ENCODE data around the gene LHX8.
"Not testable (repeated sequence)": the region's sequence is repeated elsewhere in the genome, so short reads cannot be mapped to it uniquely, and the experiment has no call there.

Gene LHX8

DNA sequence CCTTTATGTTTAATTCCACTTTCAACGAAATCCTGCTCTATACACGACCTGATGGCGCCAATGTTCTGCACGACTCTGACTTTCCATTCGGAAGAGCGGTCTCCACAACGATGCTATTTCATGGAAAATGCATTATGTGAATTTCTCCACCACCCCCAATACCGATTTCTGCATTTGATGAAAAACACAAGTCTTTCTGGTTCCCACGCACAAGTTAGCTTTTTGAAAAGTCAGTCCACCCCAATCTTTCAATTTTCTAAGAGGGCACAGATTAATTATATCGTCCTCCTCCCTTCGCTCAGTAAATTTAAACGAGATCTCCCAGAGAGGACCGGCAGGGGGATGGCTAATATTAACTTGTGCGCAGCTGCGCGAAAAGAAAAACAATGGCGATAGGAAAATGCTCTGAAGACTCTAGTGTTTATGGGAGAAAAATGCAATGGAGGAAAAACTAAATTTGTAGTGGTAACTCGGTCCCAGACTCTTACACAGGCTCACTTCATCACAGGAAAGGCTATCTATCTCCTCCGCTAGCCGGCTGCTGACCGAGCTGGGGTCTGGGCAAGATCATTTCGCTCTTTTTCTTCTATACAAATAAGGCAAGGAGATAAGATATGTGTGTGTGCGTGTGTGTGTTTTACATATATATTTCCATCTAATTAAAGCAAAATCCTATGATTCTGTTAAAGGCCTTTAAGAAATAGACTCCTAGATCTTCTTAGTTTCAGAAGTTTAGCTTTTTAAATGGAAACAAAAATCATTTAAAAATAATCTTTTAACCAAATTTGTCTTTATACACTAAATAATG is 1.2 kb upstream of the LHX8 start:
- DNase-seq: peak; percentile 59

DNA sequence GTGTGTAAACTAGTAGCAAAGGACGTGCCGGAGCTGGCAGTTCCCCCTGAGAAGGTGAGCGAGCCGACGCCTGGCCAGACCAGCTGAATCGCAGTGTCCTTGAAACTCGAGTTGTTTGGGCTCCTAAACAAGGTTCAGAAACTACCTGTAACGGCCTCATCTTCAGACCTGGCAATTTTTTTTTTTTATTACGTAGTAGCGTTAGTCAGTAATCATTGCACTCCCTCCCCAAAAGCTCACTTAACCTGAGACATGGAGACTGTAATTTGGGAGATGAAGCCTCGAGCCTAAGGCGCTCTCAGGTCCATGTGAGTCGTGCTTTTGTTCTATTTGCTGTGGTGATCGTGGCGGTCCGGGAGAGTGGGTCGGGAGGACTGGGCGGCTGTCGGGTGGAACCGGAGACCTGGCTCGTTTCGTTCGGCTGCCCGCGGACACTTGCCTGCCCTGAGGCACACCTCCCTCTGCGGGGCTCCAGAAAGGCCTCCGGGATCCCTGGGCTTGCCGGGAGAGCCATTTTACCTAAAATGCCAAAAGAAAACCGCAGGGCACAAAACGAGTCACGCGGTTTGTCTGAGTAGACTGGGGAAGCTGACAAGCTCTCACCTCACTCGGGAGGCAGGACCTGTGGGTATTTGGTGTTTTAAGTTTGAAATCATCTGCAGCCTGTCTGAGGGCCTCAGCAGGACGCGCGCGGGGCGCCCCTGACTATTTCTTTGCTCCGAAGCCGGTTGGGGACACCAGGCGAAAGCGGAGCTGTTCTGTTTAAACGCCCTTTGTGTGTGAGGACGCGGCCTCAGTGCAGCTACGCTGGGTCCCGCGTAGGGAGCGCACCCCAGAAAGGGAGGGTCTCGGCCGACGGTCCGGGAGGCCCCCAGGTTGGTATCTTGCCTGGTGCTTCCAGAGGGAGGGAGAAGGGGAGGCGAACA is 722 bp downstream of the LHX8 start:
- DNase-seq: peak; percentile 79

DNA sequence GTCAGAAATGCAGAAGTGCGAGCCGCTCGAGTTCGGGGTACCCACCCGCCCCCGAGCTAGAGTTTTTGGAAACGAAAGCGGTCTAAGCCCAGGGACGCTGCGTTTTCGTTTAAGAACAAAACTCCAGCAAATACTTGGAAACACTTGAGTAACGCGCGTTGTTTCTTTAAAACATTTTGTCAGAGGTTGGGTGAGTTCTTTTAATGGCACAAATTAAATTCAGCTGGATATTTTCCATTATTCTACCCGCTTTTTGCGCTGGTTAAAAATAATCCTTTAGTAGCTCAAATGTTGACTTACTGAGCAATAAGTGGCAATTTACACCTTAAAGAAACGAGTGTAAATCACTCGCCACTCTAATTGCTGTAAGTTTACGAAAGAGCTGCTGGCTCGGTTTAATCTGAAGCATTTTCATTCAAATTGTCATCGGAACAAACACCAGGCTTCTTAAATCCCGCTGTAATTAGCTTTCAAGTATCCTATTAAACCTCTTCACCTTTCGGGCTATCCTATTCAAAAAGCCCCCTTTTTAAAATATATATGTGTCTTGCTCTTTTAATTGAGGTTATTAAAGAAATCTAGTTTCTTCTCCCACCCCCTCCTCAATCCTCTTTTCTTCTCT is 1.5 kb downstream of the LHX8 start:
- DNase-seq: no peak

GRCh38 chr1:75136195-75136815 is 2.1 kb downstream of the LHX8 start:
- peak; percentile 78 for DNase-seq

GRCh38 chr1:75136921-75137641 is 2.9 kb downstream of the LHX8 start:
- DNase-seq: peak; percentile 41

DNA sequence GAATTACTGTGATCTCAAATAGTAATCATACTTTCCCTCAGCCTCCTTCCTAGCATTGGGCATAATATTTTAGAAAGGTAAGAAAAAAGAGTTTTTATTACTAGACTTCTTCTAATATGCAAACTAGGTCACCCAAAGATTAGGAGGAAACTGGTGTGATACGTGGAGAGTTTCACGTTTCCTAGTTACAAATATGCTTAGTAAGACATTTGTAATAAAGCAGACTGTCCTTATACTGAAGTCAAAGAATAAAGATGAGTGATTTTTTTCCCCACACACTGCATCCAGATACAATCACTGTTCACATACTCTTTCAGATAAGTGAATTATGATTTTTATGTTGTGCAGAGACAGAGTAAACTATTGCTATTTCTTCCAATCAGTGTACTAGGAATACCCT is 17.9 kb downstream of the LHX8 start:
- no peak for DNase-seq

DNA sequence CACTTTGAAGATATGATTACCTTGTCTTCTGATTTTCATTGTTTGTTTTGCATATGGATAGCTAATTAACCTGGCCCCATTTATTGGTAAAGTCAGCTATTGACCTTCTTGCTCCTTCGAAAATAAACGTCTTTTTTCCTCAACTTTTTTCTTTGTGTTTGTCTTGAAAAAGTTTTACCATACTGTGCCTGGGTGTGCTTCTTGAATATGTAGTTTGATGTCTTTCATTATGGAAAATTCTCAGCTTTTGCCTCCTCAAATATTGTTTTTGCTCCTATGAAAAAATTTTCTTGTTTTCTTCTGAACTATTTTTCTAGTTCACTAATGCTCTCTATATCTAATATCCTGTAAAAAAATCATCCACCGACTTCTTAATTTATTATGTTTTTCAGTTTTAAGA is 25.0 kb downstream of the LHX8 start:
- DNase-seq: no peak

DNA sequence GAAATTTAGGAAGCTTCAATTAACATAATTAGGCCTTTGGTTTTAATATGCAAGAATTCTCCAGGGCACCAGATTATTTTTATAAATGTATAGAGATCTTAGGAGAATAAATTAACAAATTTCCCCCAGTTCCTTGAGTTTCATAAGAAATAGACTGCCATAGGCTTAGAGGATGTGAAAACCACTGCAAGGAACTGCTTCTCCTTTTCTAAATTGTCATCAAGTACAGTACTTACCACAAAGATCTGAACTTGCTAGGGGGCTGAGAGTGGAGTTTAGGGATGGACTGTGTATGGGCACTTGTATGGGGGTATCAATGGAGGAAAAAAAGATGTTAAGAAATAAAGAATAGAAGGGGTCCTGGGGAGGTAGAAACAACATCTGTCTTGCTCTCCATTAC is 31.1 kb downstream of the LHX8 start:
- no peak for DNase-seq

GRCh38 chr1:75166821-75167220 is 32.6 kb downstream of the LHX8 start:
- no peak for DNase-seq

DNA sequence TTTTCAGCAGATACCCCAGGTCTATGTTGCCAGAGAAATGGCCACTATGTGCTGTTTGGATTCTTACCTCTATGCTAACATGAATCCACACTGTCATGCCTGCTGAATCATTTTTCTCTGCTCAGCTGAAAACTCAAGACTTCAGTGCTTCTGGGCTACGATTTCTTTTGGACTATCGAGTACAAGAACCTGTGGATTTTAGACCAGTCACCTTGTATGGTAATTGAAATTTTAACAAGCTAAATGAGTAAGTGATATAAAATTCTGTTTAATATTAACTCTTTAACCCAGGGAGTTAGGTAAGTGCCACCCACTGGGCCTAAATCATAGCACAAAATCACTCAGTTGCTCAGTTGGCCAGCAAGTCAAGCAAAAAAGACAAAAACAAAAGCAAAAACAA is 35.8 kb downstream of the LHX8 start:
- no peak for DNase-seq

GRCh38 chr1:75170981-75171380 is 36.8 kb downstream of the LHX8 start:
- DNase-seq: no peak

DNA sequence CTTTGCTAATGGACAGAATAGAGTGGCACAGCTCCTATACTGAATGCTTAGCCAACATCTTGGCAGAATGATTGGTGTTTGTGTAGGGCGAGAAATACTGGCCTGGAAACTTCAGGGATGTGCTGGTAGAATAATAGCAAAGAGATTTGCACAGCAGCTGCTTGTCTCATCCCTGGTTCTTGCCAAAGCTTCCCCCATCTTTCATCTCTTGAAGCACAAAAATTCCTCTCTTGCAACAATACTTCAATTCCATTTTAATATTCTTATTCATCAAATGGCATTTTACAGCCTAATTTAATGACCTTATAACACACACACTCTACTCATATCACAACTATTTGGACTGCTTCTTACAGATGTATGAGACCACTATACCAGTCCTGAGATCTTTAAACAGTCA is 37.7 kb downstream of the LHX8 start:
- no peak for DNase-seq

- no peak for DNase-seq
These were observed 38.4 kb downstream of the LHX8 start for GRCh38 chr1:75172556-75172955.

DNA sequence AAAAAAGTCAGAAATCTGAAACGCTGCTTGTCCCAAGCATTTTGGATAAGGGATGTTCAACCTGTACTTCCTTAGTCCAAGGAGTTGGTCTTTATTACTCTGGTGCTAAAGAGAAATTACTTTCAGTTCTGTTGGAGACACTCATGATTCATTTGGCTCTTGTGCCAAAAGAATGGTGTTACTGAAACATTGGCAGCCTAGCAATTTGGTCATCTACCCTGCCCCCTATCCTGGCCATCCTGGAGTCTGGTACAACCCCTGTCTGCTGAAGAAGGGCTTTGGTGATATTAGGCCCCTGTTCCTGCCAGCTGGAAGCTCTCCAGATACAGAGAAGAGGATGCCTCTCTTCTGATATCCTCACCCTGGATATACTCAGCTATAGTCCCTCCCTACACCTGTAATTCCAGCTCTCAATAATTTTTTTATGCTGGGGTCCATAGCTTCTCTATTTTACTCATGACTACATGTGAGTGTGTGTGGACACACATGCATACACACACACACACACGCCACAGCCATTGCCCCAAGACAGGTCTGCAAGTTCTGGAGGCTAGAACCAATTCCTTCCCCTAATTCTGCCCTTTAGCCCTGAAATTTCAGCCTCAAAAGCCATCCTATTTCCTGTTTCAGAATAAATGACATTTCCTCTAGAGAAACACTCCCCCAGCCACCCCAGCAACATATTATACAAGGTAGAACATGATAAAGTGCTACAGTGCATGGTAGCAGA is 40.0 kb downstream of the LHX8 start:
- no peak for DNase-seq

DNA sequence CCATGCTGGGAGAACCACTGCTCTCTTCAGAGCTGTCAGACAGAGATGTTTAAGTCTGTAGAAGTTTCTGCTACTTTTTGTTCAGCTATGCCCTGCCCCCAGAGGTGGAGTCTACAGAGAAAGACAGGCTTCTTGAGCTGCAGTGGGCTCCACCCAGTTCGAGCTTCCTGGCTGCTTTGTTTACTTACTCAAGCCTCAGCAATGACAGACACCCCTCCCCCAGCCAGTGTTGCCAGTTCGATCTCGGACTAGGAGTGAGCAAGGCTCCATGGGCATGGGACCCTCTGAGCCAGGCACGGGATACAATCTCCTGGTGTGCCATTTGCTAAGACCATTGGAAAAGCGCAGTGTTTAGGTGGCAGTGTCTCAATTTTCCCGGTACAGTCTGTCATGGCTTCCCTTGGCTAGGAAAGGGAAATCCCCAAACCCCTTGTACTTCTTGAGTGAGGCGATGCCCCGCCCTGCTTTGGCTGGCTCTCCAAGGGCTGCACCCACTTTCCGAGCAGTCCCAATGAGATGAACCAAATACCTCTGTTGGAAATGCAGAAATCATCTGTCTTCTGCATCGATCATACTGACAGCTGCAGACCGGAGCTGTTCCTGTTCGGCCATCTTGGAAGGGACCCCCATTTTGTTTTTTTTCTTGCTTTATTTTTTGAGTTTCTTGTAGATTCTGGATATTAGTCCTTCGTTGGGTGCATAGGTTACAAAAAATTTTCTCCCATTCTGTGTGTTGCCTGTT is 47.2 kb downstream of the LHX8 start:
- DNase-seq: not testable (repeated sequence)

GRCh38 chr1:75188892-75189291 is 54.7 kb downstream of the LHX8 start:
- no peak for DNase-seq

GRCh38 chr1:75198163-75198562 is 64.0 kb downstream of the LHX8 start:
- DNase-seq: no peak

- DNase-seq: no peak
These were observed 64.6 kb downstream of the LHX8 start for GRCh38 chr1:75198761-75199160.

DNA sequence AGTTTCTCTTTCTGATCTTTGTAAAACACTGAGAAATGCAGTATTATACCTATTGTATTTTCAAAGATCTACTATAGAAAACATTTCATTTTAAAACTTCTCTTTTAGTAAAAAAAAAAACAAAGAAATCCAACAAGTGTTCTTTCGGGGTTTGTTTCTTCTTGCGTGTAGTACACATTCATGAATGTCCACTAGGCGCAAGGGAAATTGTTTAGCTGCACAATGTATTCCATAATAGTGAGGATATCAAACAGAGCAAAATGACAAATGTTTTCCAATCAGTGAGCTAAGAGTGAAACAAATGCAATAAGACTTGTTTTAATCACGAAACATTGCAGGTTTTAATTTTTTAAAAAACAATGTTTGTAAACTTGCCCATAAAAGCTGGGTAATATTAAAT is 68.6 kb downstream of the LHX8 start:
- no peak for DNase-seq
